H9 (cell line): Measurements from ENCODE around the gene GGT6. TPM values are rescaled to one million over a fixed set of nuclear protein-coding genes. Genes with fewer than 3 reads are reported as not detected.

Source experiments
- DNase-seq: peaks from one replicate; pipeline ENCODE4 v3.0.0-alpha.2; 2017
- H2AFZ ChIP-seq: one replicate; pipeline ENCODE4 v1.6.1; 2013; ENCODE audit warnings: mild to moderate bottlenecking, low read length, control low read depth, moderate library complexity
- H2AK5ac ChIP-seq: 2 replicates; pipeline ENCODE4 v1.6.1; 2013; ENCODE audit warnings: low read length, control low read depth, mixed read lengths; ENCODE audit not compliant: insufficient read length
- H2BK120ac ChIP-seq: one replicate; pipeline ENCODE4 v1.6.1; 2013; ENCODE audit warnings: low read depth, mild to moderate bottlenecking, low read length, control low read depth, inconsistent platforms; ENCODE audit not compliant: poor library complexity, severe bottlenecking
- H2BK12ac ChIP-seq: 2 replicates; pipeline ENCODE4 v1.6.1; 2013; ENCODE audit warnings: low read length, control low read depth, mixed read lengths, low read depth; ENCODE audit not compliant: insufficient read length
- H2BK15ac ChIP-seq: 2 replicates; pipeline ENCODE4 v1.6.1; 2013; ENCODE audit warnings: low read depth, low read length, control low read depth
- H2BK20ac ChIP-seq: one replicate; pipeline ENCODE4 v1.6.1; 2013; ENCODE audit warnings: low read depth, mild to moderate bottlenecking, low read length, control low read depth, inconsistent platforms; ENCODE audit not compliant: poor library complexity, severe bottlenecking
- H2BK5ac ChIP-seq: 2 replicates; pipeline ENCODE4 v1.6.1; 2013; ENCODE audit warnings: low read length, control low read depth, mixed read lengths; ENCODE audit not compliant: insufficient read length
- H3K14ac ChIP-seq: 2 replicates; pipeline ENCODE4 v1.6.1; 2013; ENCODE audit warnings: low read length, control low read depth; ENCODE audit not compliant: insufficient read depth
- H3K18ac ChIP-seq: 2 replicates; pipeline ENCODE4 v1.6.1; 2013; ENCODE audit warnings: low read depth, mild to moderate bottlenecking, mixed read lengths, low read length, control low read depth; ENCODE audit not compliant: insufficient read length
- H3K23ac ChIP-seq: 2 replicates; pipeline ENCODE4 v1.6.1; 2013; ENCODE audit warnings: low read length, control low read depth, mixed read lengths, low read depth; ENCODE audit not compliant: insufficient read length
- H3K23me2 ChIP-seq: 2 replicates; pipeline ENCODE4 v1.6.1; 2013; ENCODE audit warnings: low read depth, mild to moderate bottlenecking, mixed read lengths, low read length, control low read depth; ENCODE audit not compliant: insufficient read length, poor library complexity, severe bottlenecking
- H3K27ac ChIP-seq: 2 replicates; pipeline ENCODE4 v1.5.1; 2013; ENCODE audit warnings: low read length, control low read depth, mixed read lengths, low read depth; ENCODE audit not compliant: insufficient read length
- H3K27me3 ChIP-seq: 2 replicates; pipeline ENCODE4 v1.6.1; 2013; ENCODE audit warnings: low read length, control low read depth, inconsistent platforms; ENCODE audit not compliant: insufficient read depth
- H3K4ac ChIP-seq: 2 replicates; pipeline ENCODE4 v1.6.1; 2013; ENCODE audit warnings: low read depth, mild to moderate bottlenecking, control low read depth, inconsistent platforms, low read length, moderate library complexity
- H3K4me1 ChIP-seq: 2 replicates; pipeline ENCODE4 v1.6.1; 2013; ENCODE audit warnings: low read length, control low read depth, inconsistent platforms; ENCODE audit not compliant: insufficient read depth
- H3K4me2 ChIP-seq: 2 replicates; pipeline ENCODE4 v1.6.1; 2013; ENCODE audit warnings: low read length, control low read depth, mixed read lengths; ENCODE audit not compliant: insufficient read length, insufficient read depth
- H3K56ac ChIP-seq: 2 replicates; pipeline ENCODE4 v1.6.1; 2013; ENCODE audit warnings: low read depth, mild to moderate bottlenecking, mixed read lengths, low read length, control low read depth; ENCODE audit not compliant: insufficient read length
- H3K79me1 ChIP-seq: 2 replicates; pipeline ENCODE4 v1.6.1; 2013; ENCODE audit warnings: low read depth, mild to moderate bottlenecking, moderate library complexity, low read length, control low read depth, inconsistent platforms; ENCODE audit not compliant: insufficient read depth, poor library complexity, severe bottlenecking
- H3K79me2 ChIP-seq: 2 replicates; pipeline ENCODE4 v1.6.1; 2013; ENCODE audit warnings: low read length, control low read depth, inconsistent platforms; ENCODE audit not compliant: insufficient read depth
- H3K9ac ChIP-seq: 2 replicates; pipeline ENCODE4 v1.6.1; 2013; ENCODE audit warnings: low read length, control low read depth, mixed read lengths; ENCODE audit not compliant: insufficient read length; ENCODE audit errors: extremely low read depth
- H3K9me3 ChIP-seq: one replicate; pipeline ENCODE4 v1.6.1; 2013; ENCODE audit warnings: low read depth, low read length, inconsistent platforms; ENCODE audit not compliant: control insufficient read depth
- H3T11ph ChIP-seq: one replicate; pipeline ENCODE4 v1.6.1; 2013; ENCODE audit warnings: mild to moderate bottlenecking, low read length, control low read depth, inconsistent platforms
- H4K20me1 ChIP-seq: one replicate; pipeline ENCODE4 v1.6.1; 2013; ENCODE audit not compliant: control insufficient read depth, insufficient read length, insufficient read depth
- H4K5ac ChIP-seq: 2 replicates; pipeline ENCODE4 v1.6.1; 2013; ENCODE audit warnings: low read depth, mild to moderate bottlenecking, mixed read lengths, low read length, control low read depth; ENCODE audit not compliant: insufficient read length
- H4K8ac ChIP-seq: replicated peaks from 2 replicates; pipeline ENCODE4 v1.6.1; 2013; ENCODE audit warnings: low read length, control low read depth, mixed read lengths, low read depth; ENCODE audit not compliant: insufficient read length
- H4K91ac ChIP-seq: 2 replicates; pipeline ENCODE4 v1.6.1; 2013; ENCODE audit warnings: low read depth, mild to moderate bottlenecking, moderate library complexity, mixed read lengths, low read length, control low read depth; ENCODE audit not compliant: insufficient read length
- H3K27ac Mint-ChIP-seq, 3 experiments: 2 replicates in 2 of 3; 3 replicates in 1 of 3; pipeline ENCODE4 v1.8.0; 2020 to 2021; ENCODE audit warnings: mixed read lengths in 3 of 3, mild to moderate bottlenecking in 1 of 3, moderate library complexity in 1 of 3
- H3K27me3 Mint-ChIP-seq: 2 replicates; pipeline ENCODE4 v1.8.0; 2021; ENCODE audit warnings: low read depth, mild to moderate bottlenecking, moderate library complexity, mixed read lengths
- H3K36me3 Mint-ChIP-seq, 3 experiments: 2 replicates in 2 of 3; 3 replicates in 1 of 3; pipeline ENCODE4 v1.8.0; 2020 to 2021; ENCODE audit warnings: low read depth in 3 of 3, mixed read lengths in 3 of 3; ENCODE audit not compliant: insufficient read depth in 1 of 3
- H3K4me1 Mint-ChIP-seq, 2 experiments: 2 replicates each; pipeline ENCODE4 v1.8.0; 2020; ENCODE audit warnings: mixed read lengths in 2 of 2
- H3K4me3 Mint-ChIP-seq, 2 experiments: 2 replicates in 1 of 2; 3 replicates in 1 of 2; pipeline ENCODE4 v1.8.0; 2020 to 2021; ENCODE audit warnings: mild to moderate bottlenecking in 2 of 2, mixed read lengths in 2 of 2, moderate library complexity in 1 of 2
- H3K9me3 Mint-ChIP-seq, 2 experiments: 2 replicates in 1 of 2; 3 replicates in 1 of 2; pipeline ENCODE4 v1.8.0; 2020; ENCODE audit warnings: mild to moderate bottlenecking in 2 of 2, mixed read lengths in 2 of 2, moderate library complexity in 1 of 2
- WGBS: extraction: QIAGEN DNeasy Blood & Tissue Kit; methylation state at CpG from one replicate; pipeline ENCODE4 v1.1.7; 2013; ENCODE audit warnings: missing lambda C conversion rate, low lambda C conversion rate, mixed read lengths; ENCODE audit not compliant: insufficient read length; ENCODE audit errors: extremely low coverage; 5-methylcytosine and 5-hydroxymethylcytosine counted together
- total RNA-seq: library from RNA; stranded (reverse); gene quantifications from 2 replicates; pipeline ENCODE4 v1.2.1, GENCODE V29; 2021
- TF ChIP-seq, protein P1 (sequence below): fragments of 200-600 bp; sonication (generic); conservative IDR thresholded peaks from 3 replicates; pipeline ENCODE4 v1.8.0; 2021; ENCODE audit warnings: antibody characterized with exemption, mild to moderate bottlenecking

Gene GGT6
- total RNA-seq, 1 experiment from 2014 or later = 0.17 TPM

DNA sequence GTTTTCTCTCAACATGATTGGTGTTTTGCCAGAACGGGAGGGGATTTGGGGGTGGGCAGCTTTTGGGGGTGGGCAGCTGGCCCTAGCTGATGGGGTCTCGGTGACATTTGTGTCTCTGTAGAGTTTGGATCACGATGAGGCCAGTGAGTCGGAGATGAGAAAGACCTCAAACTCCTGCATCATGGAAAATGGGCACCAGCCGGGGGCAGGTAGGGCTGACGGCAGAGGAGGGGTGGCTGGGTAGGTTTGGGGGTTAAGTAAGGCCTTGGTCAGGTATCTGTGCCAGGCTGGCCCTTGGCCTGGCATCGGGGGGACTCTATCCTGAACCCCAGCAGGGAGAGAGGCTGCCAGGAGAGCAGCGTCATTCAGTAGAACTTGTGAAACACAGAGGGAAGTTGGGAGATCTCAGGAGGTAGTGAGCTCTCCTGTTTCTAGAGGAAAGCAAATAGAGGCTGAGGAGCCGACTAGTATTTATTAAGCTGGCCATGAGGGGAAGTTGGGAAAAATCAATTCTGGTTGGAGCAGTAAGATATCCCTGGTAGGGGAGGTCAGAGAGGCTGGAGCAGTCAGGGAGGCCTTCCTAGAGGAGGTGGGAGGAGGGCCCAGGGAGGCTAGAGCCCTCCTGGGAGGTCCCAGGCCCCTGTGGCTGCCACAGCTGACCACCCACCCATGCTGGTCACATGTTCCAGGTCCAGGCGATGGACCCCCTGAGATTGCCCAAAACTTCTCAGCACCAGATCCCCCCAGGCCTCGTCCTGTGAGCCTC lies 32.0 kb upstream of the GGT6 start:
- no peaks in the 10 kb centered on the region for H3K79me2 ChIP-seq
- no peak overlapping the region for H3K56ac ChIP-seq
- no peak overlapping the region for H3K23ac ChIP-seq
- no peak overlapping the region for H3K27ac ChIP-seq
- Mint-ChIP-seq H3K36me3 (peaks cover 0 to 4% (median 0%) of the 10 kb centered on the region in 3 experiments; a peak in 1 of 7 replicates), H3K27me3 (peaks cover 23% of the 10 kb centered on the region), H3K4me1 (peaks cover 4 to 18% of the 10 kb centered on the region in 2 experiments), H3K9me3 (peaks cover 0 to 2% of the 10 kb centered on the region in 2 experiments; a peak in 1 of 5 replicates), H3K27ac (no peak overlapping the region), H3K4me3 (no peak overlapping the region)
- no peak overlapping the region for H3K14ac ChIP-seq
- H4K8ac ChIP-seq = no peak overlapping the region
- no peak overlapping the region for H3K4me2 ChIP-seq
- no peaks in the 10 kb centered on the region; the same call in 1 of the 2 replicates for H3K27me3 ChIP-seq
- no peak overlapping the region for H2BK12ac ChIP-seq
- H3T11ph ChIP-seq = no peak overlapping the region
- H3K79me1 ChIP-seq = no peaks in the 10 kb centered on the region
- H2AFZ ChIP-seq = no peak overlapping the region
- H3K9me3 ChIP-seq = no peaks in the 10 kb centered on the region
- TF ChIP-seq, protein P1, sequence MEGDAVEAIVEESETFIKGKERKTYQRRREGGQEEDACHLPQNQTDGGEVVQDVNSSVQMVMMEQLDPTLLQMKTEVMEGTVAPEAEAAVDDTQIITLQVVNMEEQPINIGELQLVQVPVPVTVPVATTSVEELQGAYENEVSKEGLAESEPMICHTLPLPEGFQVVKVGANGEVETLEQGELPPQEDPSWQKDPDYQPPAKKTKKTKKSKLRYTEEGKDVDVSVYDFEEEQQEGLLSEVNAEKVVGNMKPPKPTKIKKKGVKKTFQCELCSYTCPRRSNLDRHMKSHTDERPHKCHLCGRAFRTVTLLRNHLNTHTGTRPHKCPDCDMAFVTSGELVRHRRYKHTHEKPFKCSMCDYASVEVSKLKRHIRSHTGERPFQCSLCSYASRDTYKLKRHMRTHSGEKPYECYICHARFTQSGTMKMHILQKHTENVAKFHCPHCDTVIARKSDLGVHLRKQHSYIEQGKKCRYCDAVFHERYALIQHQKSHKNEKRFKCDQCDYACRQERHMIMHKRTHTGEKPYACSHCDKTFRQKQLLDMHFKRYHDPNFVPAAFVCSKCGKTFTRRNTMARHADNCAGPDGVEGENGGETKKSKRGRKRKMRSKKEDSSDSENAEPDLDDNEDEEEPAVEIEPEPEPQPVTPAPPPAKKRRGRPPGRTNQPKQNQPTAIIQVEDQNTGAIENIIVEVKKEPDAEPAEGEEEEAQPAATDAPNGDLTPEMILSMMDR = no peak
- H3K4me1 ChIP-seq = no peaks in the 10 kb centered on the region
- no peak overlapping the region for H2BK5ac ChIP-seq
- H2AK5ac ChIP-seq = no peak overlapping the region
- no peak overlapping the region for H2BK15ac ChIP-seq
- no peak overlapping the region for H4K91ac ChIP-seq
- no peak overlapping the region for H4K5ac ChIP-seq
- H2BK20ac ChIP-seq = no peak overlapping the region
- H4K20me1 ChIP-seq = no peaks in the 10 kb centered on the region
- no peak overlapping the region for H3K9ac ChIP-seq
- no peak overlapping the region for H3K18ac ChIP-seq
- DNase-seq = no peak
- no CpG with 5 or more reads among the region's 11 CpGs for WGBS
- H3K23me2 ChIP-seq = no peaks in the 10 kb centered on the region
- H3K4ac ChIP-seq = no peak overlapping the region
- no peak overlapping the region for H2BK120ac ChIP-seq
